Measurements from ENCODE around the gene KLF16.

Gene KLF16

DNA sequence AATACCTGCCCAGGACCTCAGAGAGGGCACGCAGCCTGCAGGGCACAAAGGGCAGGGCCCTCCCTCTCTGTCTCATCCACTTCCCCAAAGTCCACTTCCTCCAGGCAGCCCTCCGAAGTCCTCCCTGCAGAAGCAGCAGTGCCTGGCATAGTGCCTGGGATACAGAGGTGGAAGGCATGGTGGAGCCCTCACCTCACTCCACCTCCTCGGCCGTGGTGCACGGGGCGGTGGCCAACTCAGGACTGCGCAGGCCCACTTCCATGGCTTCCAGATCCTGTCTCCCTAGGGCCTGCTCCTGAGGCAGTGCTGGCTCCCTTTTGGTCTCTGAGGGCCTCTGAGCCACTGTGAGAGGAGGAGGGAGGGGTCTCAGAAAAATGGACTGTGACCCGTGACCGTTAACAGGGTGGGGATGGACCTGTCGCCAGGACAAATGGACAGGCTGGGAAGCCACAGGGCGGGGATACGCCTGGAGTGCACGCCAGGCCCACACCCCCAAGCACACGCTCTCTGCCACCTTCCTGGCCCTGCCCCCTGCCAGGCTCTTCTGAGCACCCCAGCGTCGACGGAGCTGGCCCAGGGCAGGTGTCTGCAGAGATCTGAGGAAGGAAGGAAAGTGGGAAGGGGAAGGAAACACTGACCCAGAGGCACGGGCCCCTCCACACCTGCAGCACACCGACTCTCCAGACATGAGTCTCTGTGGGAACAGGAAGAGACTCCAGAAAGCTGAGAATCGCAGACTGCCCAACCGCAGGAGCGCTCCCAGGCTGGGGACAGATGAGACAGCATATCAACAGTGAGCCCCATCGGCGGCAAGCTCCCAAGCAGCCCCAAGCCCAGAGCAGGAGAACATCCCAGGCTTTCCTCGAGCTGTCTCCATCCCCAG, 23.5 kb downstream of the KLF16 start:
- H3K27me3 ChIP-seq (replicated peaks in 2 of 5; ENCODE audit: control insufficient read depth in 4 of 5, insufficient read depth in 5 of 5, low read length in 4 of 5): no peaks in the 10 kb centered on the region
- H3K4me1 ChIP-seq (ENCODE audit: control extremely low read depth in 1 of 4, control insufficient read depth in 4 of 4, insufficient read depth in 4 of 4, low read length in 3 of 4): peaks cover 0 to 34% (median 22%) of the 10 kb centered on the region in 4 experiments
- no peaks in the 10 kb centered on the region for H3K9me3 ChIP-seq (ENCODE audit: control extremely low read depth in 1 of 5, control insufficient read depth in 4 of 5, insufficient read depth in 2 of 5, low read depth in 1 of 5, low read length in 4 of 5)
- ChIA-PET CTCF (interaction anchor here (0.9 to 7.7 kb wide), 3 partner anchors 11 to 31 kb away, joined by 3 to 80 read pairs (median 50); no protein-coding TSS in a partner anchor), POLR2A (no interaction called here)
- peak overlapping the region in 1 of 2 experiments; percentile 38 for H3K27ac ChIP-seq (ENCODE audit: insufficient read depth in 1 of 2, low read depth in 1 of 2, low read length in 2 of 2, poor library complexity in 1 of 2, severe bottlenecking in 2 of 2)
- no peak overlapping the region for H3K4me3 ChIP-seq (ENCODE audit: control insufficient read depth in 1 of 7, extremely low read depth in 1 of 7, insufficient read depth in 4 of 7, low read depth in 2 of 7, low read length in 6 of 7)
- H3K36me3 ChIP-seq (ENCODE audit: control insufficient read depth in 4 of 4, insufficient read depth in 4 of 4, low read length in 3 of 4): peaks cover 0 to 37% (median 7%) of the 10 kb centered on the region in 4 experiments
- WGBS (ENCODE audit: insufficient coverage): 76% methylated on average over 9 of the region's 25 CpGs
- no peak for DNase-seq

DNA sequence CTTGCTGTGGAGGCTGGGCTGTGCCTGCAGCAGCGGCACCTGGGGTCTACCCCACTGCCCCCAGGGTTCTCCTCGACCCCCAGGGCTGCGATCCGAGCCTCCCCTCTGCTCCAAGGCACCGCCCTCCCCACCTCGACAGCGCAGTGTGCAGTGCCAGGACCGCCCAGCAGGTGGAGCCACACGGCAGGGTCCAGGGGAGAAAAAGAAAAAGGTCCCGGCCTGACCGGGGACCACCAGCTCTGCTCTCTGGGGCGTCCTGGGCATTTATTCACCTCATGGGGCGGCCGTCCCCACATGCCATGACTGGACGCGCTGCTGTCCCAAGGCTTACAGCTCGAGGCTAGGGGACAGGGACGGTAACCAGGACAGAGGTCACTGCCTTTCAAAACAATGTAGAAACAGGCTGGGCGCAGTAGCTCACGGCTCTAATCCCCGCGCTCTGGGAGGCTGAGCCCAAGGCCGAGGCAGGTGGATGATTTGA, 25.7 kb downstream of the KLF16 start:
- no peaks in the 10 kb centered on the region for H3K27me3 ChIP-seq (replicated peaks in 2 of 5; ENCODE audit: control insufficient read depth in 4 of 5, insufficient read depth in 5 of 5, low read length in 4 of 5)
- peaks cover 0 to 35% (median 6%) of the 10 kb centered on the region in 4 experiments for H3K36me3 ChIP-seq (ENCODE audit: control insufficient read depth in 4 of 4, insufficient read depth in 4 of 4, low read length in 3 of 4)
- peak; percentile 33 to 63 (median 55) for DNase-seq
- CTCF ChIA-PET: interaction anchor here (0.7 to 7.7 kb wide), 11 partner anchors 9 to 292 kb away, joined by 3 to 80 read pairs (median 4); no protein-coding TSS in a partner anchor
- no peak overlapping the region for H3K4me3 ChIP-seq (ENCODE audit: control insufficient read depth in 1 of 7, extremely low read depth in 1 of 7, insufficient read depth in 4 of 7, low read depth in 2 of 7, low read length in 6 of 7)
- POLR2A ChIA-PET: no interaction called here
- peak overlapping the region in 1 of 2 experiments; percentile 64 for H3K27ac ChIP-seq (ENCODE audit: insufficient read depth in 1 of 2, low read depth in 1 of 2, low read length in 2 of 2, poor library complexity in 1 of 2, severe bottlenecking in 2 of 2)
- peaks cover 0 to 27% (median 19%) of the 10 kb centered on the region in 4 experiments for H3K4me1 ChIP-seq (ENCODE audit: control extremely low read depth in 1 of 4, control insufficient read depth in 4 of 4, insufficient read depth in 4 of 4, low read length in 3 of 4)
- 61% methylated on average over 20 of the region's 23 CpGs for WGBS (ENCODE audit: insufficient coverage)
- no peaks in the 10 kb centered on the region for H3K9me3 ChIP-seq (ENCODE audit: control extremely low read depth in 1 of 5, control insufficient read depth in 4 of 5, insufficient read depth in 2 of 5, low read depth in 1 of 5, low read length in 4 of 5)

DNA sequence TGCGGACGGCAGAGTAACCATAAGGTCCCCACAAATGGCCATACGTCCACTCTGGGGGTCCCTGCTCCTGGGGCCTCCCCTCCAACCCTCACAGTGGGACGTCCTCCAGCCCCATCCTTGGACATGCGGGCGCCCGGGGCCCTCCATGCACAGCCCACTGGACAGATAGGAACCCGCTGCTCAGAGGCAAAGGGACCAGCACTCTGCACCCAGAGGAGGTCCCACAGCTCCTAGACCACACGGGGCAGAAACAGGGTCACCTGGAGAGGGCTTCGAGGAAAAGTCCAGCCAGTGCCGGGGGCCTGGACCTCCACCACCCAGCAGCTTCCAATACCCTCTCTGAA, 26.2 kb downstream of the KLF16 start:
- peak overlapping the region in 1 of 2 experiments; percentile 64 for H3K27ac ChIP-seq (ENCODE audit: insufficient read depth in 1 of 2, low read depth in 1 of 2, low read length in 2 of 2, poor library complexity in 1 of 2, severe bottlenecking in 2 of 2)
- peaks cover 0 to 26% (median 17%) of the 10 kb centered on the region in 4 experiments for H3K4me1 ChIP-seq (ENCODE audit: control extremely low read depth in 1 of 4, control insufficient read depth in 4 of 4, insufficient read depth in 4 of 4, low read length in 3 of 4)
- peaks cover 0 to 38% (median 6%) of the 10 kb centered on the region in 4 experiments for H3K36me3 ChIP-seq (ENCODE audit: control insufficient read depth in 4 of 4, insufficient read depth in 4 of 4, low read length in 3 of 4)
- DNase-seq: no peak
- H3K9me3 ChIP-seq (ENCODE audit: control extremely low read depth in 1 of 5, control insufficient read depth in 4 of 5, insufficient read depth in 2 of 5, low read depth in 1 of 5, low read length in 4 of 5): no peaks in the 10 kb centered on the region
- H3K27me3 ChIP-seq (replicated peaks in 2 of 5; ENCODE audit: control insufficient read depth in 4 of 5, insufficient read depth in 5 of 5, low read length in 4 of 5): no peaks in the 10 kb centered on the region
- WGBS (ENCODE audit: insufficient coverage): 84% methylated on average over 11 of the region's 11 CpGs
- H3K4me3 ChIP-seq (ENCODE audit: control insufficient read depth in 1 of 7, extremely low read depth in 1 of 7, insufficient read depth in 4 of 7, low read depth in 2 of 7, low read length in 6 of 7): no peak overlapping the region
- ChIA-PET CTCF (interaction anchor here (0.9 to 7.7 kb wide), 8 partner anchors 9 to 291 kb away, joined by 3 to 80 read pairs (median 6); no protein-coding TSS in a partner anchor), POLR2A (interaction anchor here (2.2 kb wide), 1 partner anchor 12 kb away, joined by 5 read pairs; the partner anchor contains the start of gene REXO1)

GRCh38 chr19:1836458-1837221, 26.7 kb downstream of the KLF16 start:
- peaks cover 0 to 25% (median 16%) of the 10 kb centered on the region in 4 experiments for H3K4me1 ChIP-seq (ENCODE audit: control extremely low read depth in 1 of 4, control insufficient read depth in 4 of 4, insufficient read depth in 4 of 4, low read length in 3 of 4)
- CTCF ChIA-PET: interaction anchor here (0.6 to 7.7 kb wide), 6 partner anchors 10 to 94 kb away, joined by 3 to 80 read pairs (median 14); no protein-coding TSS in a partner anchor
- POLR2A ChIA-PET: interaction anchor here (2.2 kb wide), 1 partner anchor 12 kb away, joined by 5 read pairs; the partner anchor contains the start of gene REXO1
- H3K9me3 ChIP-seq (ENCODE audit: control extremely low read depth in 1 of 5, control insufficient read depth in 4 of 5, insufficient read depth in 2 of 5, low read depth in 1 of 5, low read length in 4 of 5): no peaks in the 10 kb centered on the region
- WGBS (ENCODE audit: insufficient coverage): 94% methylated on average over 24 of the region's 31 CpGs
- peak overlapping the region in 1 of 2 experiments; percentile 64 for H3K27ac ChIP-seq (ENCODE audit: insufficient read depth in 1 of 2, low read depth in 1 of 2, low read length in 2 of 2, poor library complexity in 1 of 2, severe bottlenecking in 2 of 2)
- peaks cover 0 to 42% (median 6%) of the 10 kb centered on the region in 4 experiments for H3K36me3 ChIP-seq (ENCODE audit: control insufficient read depth in 4 of 4, insufficient read depth in 4 of 4, low read length in 3 of 4)
- no peak for DNase-seq
- H3K27me3 ChIP-seq (replicated peaks in 2 of 5; ENCODE audit: control insufficient read depth in 4 of 5, insufficient read depth in 5 of 5, low read length in 4 of 5): no peaks in the 10 kb centered on the region
- H3K4me3 ChIP-seq (ENCODE audit: control insufficient read depth in 1 of 7, extremely low read depth in 1 of 7, insufficient read depth in 4 of 7, low read depth in 2 of 7, low read length in 6 of 7): no peak overlapping the region

DNA sequence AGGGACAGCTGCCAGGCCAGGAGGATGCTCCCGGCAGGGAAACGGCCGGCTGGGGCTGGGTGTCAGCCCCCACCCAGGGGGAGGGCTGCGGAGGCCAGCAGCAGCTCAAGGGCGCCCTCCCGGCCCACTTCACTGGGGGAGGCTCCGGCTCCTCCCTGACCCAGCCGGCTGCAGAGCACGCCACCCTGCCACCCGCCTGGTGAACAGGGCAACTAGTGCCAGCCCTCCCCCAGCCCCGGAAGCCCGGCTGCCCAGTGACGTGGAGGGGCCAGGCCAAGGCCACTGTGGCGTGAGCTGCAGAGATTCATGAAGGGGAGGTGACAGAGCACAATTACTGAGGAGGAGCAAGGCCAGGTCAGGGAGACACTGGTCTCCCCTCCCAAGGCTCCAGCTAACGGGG, 29.8 kb downstream of the KLF16 start:
- POLR2A ChIA-PET: no interaction called here
- peaks cover 7 to 49% (median 15%) of the 10 kb centered on the region in 4 experiments for H3K36me3 ChIP-seq (ENCODE audit: control insufficient read depth in 4 of 4, insufficient read depth in 4 of 4, low read length in 3 of 4)

DNA sequence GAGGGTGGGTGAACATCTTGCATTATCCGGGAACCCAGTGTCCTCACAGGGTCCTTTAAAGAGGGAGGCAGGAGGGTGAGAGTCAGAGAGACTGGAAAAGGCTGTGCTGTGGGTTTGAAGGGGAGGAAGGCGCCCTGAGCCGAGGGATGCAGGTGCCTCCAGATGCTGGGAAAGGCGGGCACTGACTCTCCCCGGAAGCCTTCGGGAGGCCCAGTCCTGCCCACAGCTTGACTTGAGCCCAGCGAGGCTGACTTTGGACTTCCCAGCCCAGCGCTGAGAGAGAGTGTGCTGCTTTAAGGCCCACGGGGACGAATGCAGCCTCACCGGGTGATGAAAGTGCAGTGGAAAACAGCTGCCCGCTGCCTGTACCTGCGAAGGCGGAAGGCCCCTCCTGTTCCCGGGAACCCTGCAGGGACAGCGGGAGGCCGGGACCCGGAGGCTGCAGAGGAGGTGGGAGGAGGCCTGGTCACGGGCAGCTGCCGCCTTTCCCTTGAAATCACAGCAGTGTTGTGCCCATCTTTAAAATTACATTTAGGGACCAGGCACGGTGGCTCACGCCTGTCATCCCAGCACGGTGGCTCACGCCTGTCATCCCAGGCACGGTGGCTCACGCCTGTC, 31.2 kb downstream of the KLF16 start:
- peaks cover 7 to 59% (median 18%) of the 10 kb centered on the region in 4 experiments for H3K36me3 ChIP-seq (ENCODE audit: control insufficient read depth in 4 of 4, insufficient read depth in 4 of 4, low read length in 3 of 4)
- H3K27ac ChIP-seq (ENCODE audit: insufficient read depth in 1 of 2, low read depth in 1 of 2, low read length in 2 of 2, poor library complexity in 1 of 2, severe bottlenecking in 2 of 2): no peak overlapping the region
- no peaks in the 10 kb centered on the region for H3K27me3 ChIP-seq (replicated peaks in 2 of 5; ENCODE audit: control insufficient read depth in 4 of 5, insufficient read depth in 5 of 5, low read length in 4 of 5)
- H3K4me1 ChIP-seq (ENCODE audit: control extremely low read depth in 1 of 4, control insufficient read depth in 4 of 4, insufficient read depth in 4 of 4, low read length in 3 of 4): peaks cover 0 to 1% (median 0%) of the 10 kb centered on the region in 4 experiments
- ChIA-PET POLR2A (no interaction called here), CTCF (interaction anchor here (0.7 to 1.6 kb wide), 2 partner anchors 10 to 14 kb away, joined by 3 to 5 read pairs; no protein-coding TSS in a partner anchor)
- WGBS (ENCODE audit: insufficient coverage): 92% methylated on average over 24 of the region's 26 CpGs
- H3K9me3 ChIP-seq (ENCODE audit: control extremely low read depth in 1 of 5, control insufficient read depth in 4 of 5, insufficient read depth in 2 of 5, low read depth in 1 of 5, low read length in 4 of 5): no peaks in the 10 kb centered on the region
- H3K4me3 ChIP-seq (ENCODE audit: control insufficient read depth in 1 of 7, extremely low read depth in 1 of 7, insufficient read depth in 4 of 7, low read depth in 2 of 7, low read length in 6 of 7): no peak overlapping the region
- DNase-seq: no peak

More for the DNA sequence above, 29.8 kb downstream of the KLF16 start:
- CTCF ChIA-PET: interaction anchor here (0.8 to 1.6 kb wide), 2 partner anchors 8 to 32 kb away, joined by 3 to 5 read pairs; no protein-coding TSS in a partner anchor
- no peaks in the 10 kb centered on the region for H3K27me3 ChIP-seq (replicated peaks in 2 of 5; ENCODE audit: control insufficient read depth in 4 of 5, insufficient read depth in 5 of 5, low read length in 4 of 5)
- 95% methylated on average over 14 of the region's 15 CpGs for WGBS (ENCODE audit: insufficient coverage)
- no peak overlapping the region for H3K27ac ChIP-seq (ENCODE audit: insufficient read depth in 1 of 2, low read depth in 1 of 2, low read length in 2 of 2, poor library complexity in 1 of 2, severe bottlenecking in 2 of 2)
- H3K9me3 ChIP-seq (ENCODE audit: control extremely low read depth in 1 of 5, control insufficient read depth in 4 of 5, insufficient read depth in 2 of 5, low read depth in 1 of 5, low read length in 4 of 5): no peaks in the 10 kb centered on the region
- no peak for DNase-seq
- H3K4me1 ChIP-seq (ENCODE audit: control extremely low read depth in 1 of 4, control insufficient read depth in 4 of 4, insufficient read depth in 4 of 4, low read length in 3 of 4): peaks cover 0 to 5% (median 4%) of the 10 kb centered on the region in 4 experiments
- H3K4me3 ChIP-seq (ENCODE audit: control insufficient read depth in 1 of 7, extremely low read depth in 1 of 7, insufficient read depth in 4 of 7, low read depth in 2 of 7, low read length in 6 of 7): no peak overlapping the region

All from common myeloid progenitor, CD34-positive (primary cell).